Testis (tissue), 2 donors: ENCODE measurements around the gene GARIN5B.

Source experiments
- POLR2A ChIP-seq: fragments of 450-650 bp; IDR thresholded peaks from one replicate; pipeline ENCODE4 v1.6.1; 2017; ENCODE audit warnings: antibody characterized with exemption, mild to moderate bottlenecking, moderate library complexity
- TF ChIP-seq, protein P1 (sequence below), 3 experiments: fragments of 450-650 bp in 2 of 3; fragments of 200-600 bp in 1 of 3; sonication (generic) in 1 of 3; IDR thresholded peaks; one replicate each; pipeline ENCODE4 v1.5.1; 2016 to 2019; ENCODE audit warnings: antibody characterized with exemption in 3 of 3, mild to moderate bottlenecking in 2 of 3, moderate library complexity in 1 of 3

GRCh38 chr19:55347442-55348009 is 15.5 kb downstream of the GARIN5B start:
- TF ChIP-seq, protein P1, sequence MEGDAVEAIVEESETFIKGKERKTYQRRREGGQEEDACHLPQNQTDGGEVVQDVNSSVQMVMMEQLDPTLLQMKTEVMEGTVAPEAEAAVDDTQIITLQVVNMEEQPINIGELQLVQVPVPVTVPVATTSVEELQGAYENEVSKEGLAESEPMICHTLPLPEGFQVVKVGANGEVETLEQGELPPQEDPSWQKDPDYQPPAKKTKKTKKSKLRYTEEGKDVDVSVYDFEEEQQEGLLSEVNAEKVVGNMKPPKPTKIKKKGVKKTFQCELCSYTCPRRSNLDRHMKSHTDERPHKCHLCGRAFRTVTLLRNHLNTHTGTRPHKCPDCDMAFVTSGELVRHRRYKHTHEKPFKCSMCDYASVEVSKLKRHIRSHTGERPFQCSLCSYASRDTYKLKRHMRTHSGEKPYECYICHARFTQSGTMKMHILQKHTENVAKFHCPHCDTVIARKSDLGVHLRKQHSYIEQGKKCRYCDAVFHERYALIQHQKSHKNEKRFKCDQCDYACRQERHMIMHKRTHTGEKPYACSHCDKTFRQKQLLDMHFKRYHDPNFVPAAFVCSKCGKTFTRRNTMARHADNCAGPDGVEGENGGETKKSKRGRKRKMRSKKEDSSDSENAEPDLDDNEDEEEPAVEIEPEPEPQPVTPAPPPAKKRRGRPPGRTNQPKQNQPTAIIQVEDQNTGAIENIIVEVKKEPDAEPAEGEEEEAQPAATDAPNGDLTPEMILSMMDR (IDR thresholded peaks at IDR 0.05), result no peak
- no peak for TF ChIP-seq POLR2A
